Thyroid gland (tissue), 4 donors: ENCODE measurements around the gene PRKD1. TPM values are rescaled to one million over a fixed set of nuclear protein-coding genes. Genes with fewer than 3 reads are reported as not detected.
"Not testable (repeated sequence)": the region's sequence is repeated elsewhere in the genome, so short reads cannot be mapped to it uniquely, and the experiment has no call there.

Source experiments
- DNase-seq, 2 donors: peaks; one replicate each; pipeline ENCODE4 v3.0.0-alpha.2; 2019
- H3K27ac ChIP-seq, 3 donors: fragments of 200-600 bp; sonication (generic); 1 replicate in 2 of 3; 2 replicates in 1 of 3; pipeline ENCODE4 v1.5.1; 2016 to 2019; ENCODE audit warnings: mild to moderate bottlenecking in 1 of 3, moderate library complexity in 1 of 3
- H3K27me3 ChIP-seq: fragments of 200-600 bp; sonication (generic); one replicate; pipeline ENCODE4 v1.5.1; 2019
- H3K36me3 ChIP-seq, 2 donors: fragments of 200-600 bp; sonication (generic); one replicate each; pipeline ENCODE4 v1.5.1; 2016 to 2019
- H3K4me1 ChIP-seq, 2 donors: fragments of 200-600 bp; sonication (generic); one replicate each; pipeline ENCODE4 v1.5.1; 2017 to 2019
- H3K4me3 ChIP-seq, 3 donors: fragments of 200-600 bp; sonication (generic); replicated peaks in 1 of 3; 1 replicate in 2 of 3; 2 replicates in 1 of 3; pipeline ENCODE4 v1.5.1; 2016; ENCODE audit warnings: mild to moderate bottlenecking in 1 of 3
- H3K9me3 ChIP-seq: fragments of 200-600 bp; sonication (generic); one replicate; pipeline ENCODE4 v1.5.1; 2017
- POLR2A ChIP-seq, 2 donors: fragments of 450-650 bp; IDR thresholded peaks; one replicate each; pipeline ENCODE4 v1.6.1; 2017; ENCODE audit warnings: antibody characterized with exemption in 2 of 2, mild to moderate bottlenecking in 2 of 2, moderate library complexity in 1 of 2
- WGBS, 2 donors: methylation state at CpG; one replicate each; pipeline ENCODE4 v1.1.5; 2017; 5-methylcytosine and 5-hydroxymethylcytosine counted together
- intact Hi-C: fragments of 100-400 bp; cut with DNase I; formaldehyde crosslinking; loops from one replicate; pipeline ENCODE4 v1.15.1; 2023
- total RNA-seq, 4 donors: library from RNA; depleted of rRNA; stranded (reverse); fragments of >200 nt; gene quantifications; one replicate each; pipeline ENCODE4 v1.2.3, GENCODE V29; 2016
- TF ChIP-seq, protein P1 (sequence below), 6 experiments: fragments of 200-600 bp in 3 of 6; fragments of 450-650 bp in 3 of 6; sonication (generic) in 3 of 6; IDR thresholded peaks; one replicate each; pipeline ENCODE4 v1.5.1; 2016 to 2019; ENCODE audit warnings: antibody characterized with exemption in 6 of 6, mild to moderate bottlenecking in 2 of 6, inconsistent platforms in 1 of 6, moderate library complexity in 1 of 6

Gene PRKD1
- total RNA-seq, 4 donors from 2014 or later = 12.7 to 17.4 (median 14.3) TPM

DNA sequence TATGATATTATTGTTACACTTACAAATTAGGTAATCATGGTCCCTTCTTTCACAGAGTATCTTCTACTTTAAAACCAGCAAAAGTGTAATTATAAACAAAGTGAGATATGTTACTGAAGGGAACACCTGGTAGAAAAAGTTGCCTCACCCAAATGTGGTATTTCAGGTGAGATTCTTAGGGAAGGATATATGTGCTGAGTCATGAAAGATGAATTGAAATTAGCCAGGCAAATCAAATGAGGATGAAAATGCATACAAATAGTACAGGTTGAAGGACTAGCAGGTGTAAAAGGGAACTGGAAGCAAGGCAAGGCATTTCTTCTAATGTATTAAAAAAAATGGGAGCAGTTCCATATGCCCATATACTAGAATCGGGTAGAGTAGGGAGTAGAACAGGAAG is 220.9 kb downstream of the PRKD1 start:
- Histone ChIP-seq H3K27ac (no peak overlapping the region), H3K4me1 (no peaks in the 10 kb centered on the region), H3K4me3 (no peak overlapping the region), H3K27me3 (no peaks in the 10 kb centered on the region), H3K36me3 (no peaks in the 10 kb centered on the region), H3K9me3 (no peaks in the 10 kb centered on the region)
- TF ChIP-seq, protein P1, sequence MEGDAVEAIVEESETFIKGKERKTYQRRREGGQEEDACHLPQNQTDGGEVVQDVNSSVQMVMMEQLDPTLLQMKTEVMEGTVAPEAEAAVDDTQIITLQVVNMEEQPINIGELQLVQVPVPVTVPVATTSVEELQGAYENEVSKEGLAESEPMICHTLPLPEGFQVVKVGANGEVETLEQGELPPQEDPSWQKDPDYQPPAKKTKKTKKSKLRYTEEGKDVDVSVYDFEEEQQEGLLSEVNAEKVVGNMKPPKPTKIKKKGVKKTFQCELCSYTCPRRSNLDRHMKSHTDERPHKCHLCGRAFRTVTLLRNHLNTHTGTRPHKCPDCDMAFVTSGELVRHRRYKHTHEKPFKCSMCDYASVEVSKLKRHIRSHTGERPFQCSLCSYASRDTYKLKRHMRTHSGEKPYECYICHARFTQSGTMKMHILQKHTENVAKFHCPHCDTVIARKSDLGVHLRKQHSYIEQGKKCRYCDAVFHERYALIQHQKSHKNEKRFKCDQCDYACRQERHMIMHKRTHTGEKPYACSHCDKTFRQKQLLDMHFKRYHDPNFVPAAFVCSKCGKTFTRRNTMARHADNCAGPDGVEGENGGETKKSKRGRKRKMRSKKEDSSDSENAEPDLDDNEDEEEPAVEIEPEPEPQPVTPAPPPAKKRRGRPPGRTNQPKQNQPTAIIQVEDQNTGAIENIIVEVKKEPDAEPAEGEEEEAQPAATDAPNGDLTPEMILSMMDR (IDR thresholded peaks at IDR 0.05) = no peak
- no peak for TF ChIP-seq POLR2A (IDR thresholded peaks at IDR 0.05)
- no peak for DNase-seq
- intact Hi-C loops = no loop called here
- 92 to 94% methylated on average over 1 of the region's 1 CpG for WGBS, 2 donors

DNA sequence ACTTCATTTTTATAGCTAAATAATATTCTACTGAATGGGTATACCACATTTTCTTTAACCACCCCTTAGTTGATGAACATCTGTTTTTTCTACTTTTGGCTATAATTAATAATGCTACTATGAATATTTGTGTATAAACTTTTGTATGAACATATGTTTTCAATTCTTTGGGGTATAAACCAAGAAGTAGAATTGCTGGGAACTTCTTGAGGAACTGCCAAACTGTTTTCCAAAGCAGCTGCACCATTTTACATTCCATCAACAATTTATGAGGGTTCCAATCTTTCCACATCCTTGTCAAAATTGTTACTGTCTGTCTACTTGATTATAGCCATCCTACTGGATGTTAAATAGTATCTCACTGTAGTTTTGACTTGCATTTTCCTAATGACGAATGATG is 221.8 kb downstream of the PRKD1 start:
- no peaks in the 10 kb centered on the region for H3K27me3 ChIP-seq
- no peak for DNase-seq
- H3K27ac ChIP-seq = no peak overlapping the region
- no peaks in the 10 kb centered on the region for H3K9me3 ChIP-seq
- H3K36me3 ChIP-seq = no peaks in the 10 kb centered on the region
- no peak overlapping the region for H3K4me3 ChIP-seq
- intact Hi-C loops = no loop called here
- no peaks in the 10 kb centered on the region for H3K4me1 ChIP-seq
- TF ChIP-seq, protein P1 (IDR thresholded peaks at IDR 0.05) = no peak
- no peak for TF ChIP-seq POLR2A (IDR thresholded peaks at IDR 0.05)
- WGBS, 2 donors = 96 to 98% methylated on average over 1 of the region's 1 CpG

DNA sequence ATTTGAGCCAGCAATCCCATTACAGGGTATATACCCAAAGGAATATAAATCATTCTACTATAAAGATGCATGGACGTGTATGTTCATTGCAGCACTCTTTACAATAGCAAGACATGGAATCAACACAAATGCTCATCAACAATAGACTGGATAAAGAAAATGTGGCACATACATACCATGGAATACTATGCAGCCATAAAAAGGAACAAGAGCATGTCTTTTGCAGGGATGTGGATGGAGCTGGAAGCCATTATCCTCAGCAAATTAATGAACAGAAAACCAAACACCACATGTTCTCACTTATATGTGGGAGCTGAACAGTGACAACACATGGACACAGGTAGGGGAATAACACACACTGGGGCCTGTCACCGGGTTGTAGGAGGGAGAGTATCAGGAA is 238.1 kb downstream of the PRKD1 start:
- 90 to 100% methylated on average over 2 of the region's 2 CpGs for WGBS, 2 donors
- H3K4me1 ChIP-seq, DNase-seq, H3K4me3 ChIP-seq, H3K9me3 ChIP-seq, H3K27me3 ChIP-seq, H3K36me3 ChIP-seq, H3K27ac ChIP-seq, intact Hi-C loops: not testable (repeated sequence)

DNA sequence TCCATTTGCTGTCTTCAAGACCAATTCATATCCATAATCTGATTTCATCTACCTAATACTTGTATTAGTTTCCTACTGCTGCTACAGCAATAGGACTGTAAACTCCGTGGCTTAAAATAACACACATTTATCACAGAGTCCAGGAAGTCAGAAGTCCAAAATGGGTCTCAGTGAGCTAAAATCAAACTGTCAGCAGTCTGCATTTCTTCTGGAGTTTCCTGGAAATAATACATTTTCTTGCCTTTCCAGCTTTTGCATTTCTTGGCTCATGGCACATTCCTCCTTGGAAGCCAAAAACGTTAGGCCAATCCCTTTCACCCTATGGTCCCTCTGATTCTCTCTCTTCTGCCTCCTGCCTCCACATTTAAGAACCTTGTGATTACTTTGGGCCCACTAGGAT is 239.8 kb downstream of the PRKD1 start:
- H3K9me3 ChIP-seq = no peaks in the 10 kb centered on the region
- H3K27me3 ChIP-seq = no peaks in the 10 kb centered on the region
- H3K27ac ChIP-seq = no peak overlapping the region
- H3K36me3 ChIP-seq = no peaks in the 10 kb centered on the region
- intact Hi-C loops = no loop called here
- WGBS, 2 donors = 39 to 56% methylated on average over 2 of the region's 2 CpGs
- no peak for TF ChIP-seq POLR2A (IDR thresholded peaks at IDR 0.05)
- TF ChIP-seq, protein P1 (IDR thresholded peaks at IDR 0.05) = no peak
- H3K4me1 ChIP-seq = peaks cover 6 to 7% of the 10 kb centered on the region in 2 donors
- DNase-seq = no peak
- no peak overlapping the region for H3K4me3 ChIP-seq

DNA sequence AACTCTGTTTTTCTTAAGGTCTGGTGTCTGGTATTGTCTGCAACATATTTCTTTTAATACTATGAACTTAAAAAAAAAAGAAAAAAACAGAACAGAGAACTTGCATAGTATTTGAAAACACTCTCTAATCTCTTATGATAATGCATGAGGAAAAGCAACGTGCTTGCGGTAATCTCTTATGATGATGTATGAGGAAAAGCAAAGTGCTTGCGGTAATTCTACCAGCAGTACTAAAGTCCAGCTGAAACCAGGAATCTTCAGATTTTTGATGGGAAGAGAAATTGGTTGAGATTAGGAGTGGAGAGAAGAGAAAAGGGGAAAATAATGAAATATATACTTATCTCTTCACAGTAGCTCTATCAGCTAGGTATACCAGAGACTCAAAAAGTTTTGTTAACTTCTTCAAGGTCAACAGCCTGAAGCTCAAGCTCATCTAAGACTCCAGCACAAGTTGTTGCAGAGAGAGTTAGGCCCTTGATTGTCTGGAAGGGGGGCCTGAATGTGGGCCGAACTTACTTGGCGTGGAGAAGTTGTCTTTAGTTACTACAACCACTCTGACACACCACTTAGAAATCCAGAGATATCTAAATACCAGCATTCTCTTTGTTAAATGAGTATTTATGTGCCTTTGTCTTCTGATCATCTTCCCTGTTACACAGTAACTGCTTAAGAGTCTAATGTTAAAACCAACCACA is 240.4 kb downstream of the PRKD1 start:
- no peaks in the 10 kb centered on the region for H3K36me3 ChIP-seq
- H3K4me3 ChIP-seq = no peak overlapping the region
- TF ChIP-seq, protein P1 (IDR thresholded peaks at IDR 0.05) = no peak
- no peak for TF ChIP-seq POLR2A (IDR thresholded peaks at IDR 0.05)
- no peaks in the 10 kb centered on the region for H3K9me3 ChIP-seq
- peak; percentile 54 to 61 for DNase-seq
- no peaks in the 10 kb centered on the region for H3K27me3 ChIP-seq
- H3K27ac ChIP-seq = no peak overlapping the region
- WGBS, 2 donors = 72 to 85% methylated on average over 5 of the region's 5 CpGs
- intact Hi-C loops = no loop called here
- H3K4me1 ChIP-seq = peaks cover 6 to 7% of the 10 kb centered on the region in 2 donors
